ENCODE data around the gene OPTN.

DNA sequence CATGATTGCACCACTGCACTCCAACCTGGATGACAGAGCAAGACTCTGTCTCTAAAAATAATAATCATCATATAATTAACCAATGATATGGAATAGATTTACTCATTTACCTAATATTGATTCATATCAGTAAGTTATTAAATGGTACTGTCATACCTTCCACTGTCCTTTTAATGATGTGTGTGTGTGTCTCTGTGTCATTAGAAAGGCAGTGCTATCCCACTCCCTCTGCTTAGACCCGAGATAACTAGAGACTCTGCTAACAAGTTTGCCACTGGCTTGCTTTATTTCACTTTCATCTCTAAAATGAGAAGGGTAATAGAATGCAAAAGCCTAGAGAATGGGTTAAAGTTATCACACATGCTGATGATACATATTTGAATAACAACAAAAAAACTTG is 82.5 kb downstream of the OPTN start:
- TF ChIP-seq, protein P1, sequence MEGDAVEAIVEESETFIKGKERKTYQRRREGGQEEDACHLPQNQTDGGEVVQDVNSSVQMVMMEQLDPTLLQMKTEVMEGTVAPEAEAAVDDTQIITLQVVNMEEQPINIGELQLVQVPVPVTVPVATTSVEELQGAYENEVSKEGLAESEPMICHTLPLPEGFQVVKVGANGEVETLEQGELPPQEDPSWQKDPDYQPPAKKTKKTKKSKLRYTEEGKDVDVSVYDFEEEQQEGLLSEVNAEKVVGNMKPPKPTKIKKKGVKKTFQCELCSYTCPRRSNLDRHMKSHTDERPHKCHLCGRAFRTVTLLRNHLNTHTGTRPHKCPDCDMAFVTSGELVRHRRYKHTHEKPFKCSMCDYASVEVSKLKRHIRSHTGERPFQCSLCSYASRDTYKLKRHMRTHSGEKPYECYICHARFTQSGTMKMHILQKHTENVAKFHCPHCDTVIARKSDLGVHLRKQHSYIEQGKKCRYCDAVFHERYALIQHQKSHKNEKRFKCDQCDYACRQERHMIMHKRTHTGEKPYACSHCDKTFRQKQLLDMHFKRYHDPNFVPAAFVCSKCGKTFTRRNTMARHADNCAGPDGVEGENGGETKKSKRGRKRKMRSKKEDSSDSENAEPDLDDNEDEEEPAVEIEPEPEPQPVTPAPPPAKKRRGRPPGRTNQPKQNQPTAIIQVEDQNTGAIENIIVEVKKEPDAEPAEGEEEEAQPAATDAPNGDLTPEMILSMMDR (IDR thresholded peaks at IDR 0.05): no peak
- TF ChIP-seq EP300 (IDR thresholded peaks at IDR 0.05) (no peak), POLR2A (IDR thresholded peaks at IDR 0.05) (no peak)
